ENCODE results near the gene TMC1. TPM values are rescaled to one million over a fixed set of nuclear protein-coding genes. Genes with fewer than 3 reads are reported as not detected.

Gene TMC1
- total and polyA plus RNA-seq, 2 of the 8 experiments (the other 6 are each of a cell fraction or from before 2014, with no cell fraction given): 0.95 to 0.98 TPM

- DNase-seq (ENCODE audit: low read depth in 1 of 2, low spot score in 2 of 2) (no peak), FAIRE-seq (no peak)
- Histone ChIP-seq H4K8ac (ENCODE audit: extremely low read depth, insufficient read depth, low read length) (no peak overlapping the region), H3K23ac (ENCODE audit: insufficient read length) (no peak overlapping the region), H3K56ac (replicated peaks; ENCODE audit: insufficient read length, low read depth, low read length) (no peak overlapping the region), H3K79me1 (ENCODE audit: low read depth, low read length) (no peaks in the 10 kb centered on the region), H3K4me1 (replicated peaks in 1 of 4; ENCODE audit: control insufficient read depth in 3 of 4, insufficient read depth in 4 of 4, low read length in 3 of 4) (no peaks in the 10 kb centered on the region), H3K4me3 (ENCODE audit: extremely low read depth in 1 of 4, insufficient read depth in 2 of 4, low read depth in 3 of 4, low read length in 4 of 4) (no peak overlapping the region), H3K23me2 (ENCODE audit: low read depth, low read length) (no peaks in the 10 kb centered on the region), H3K27me3 (replicated peaks in 1 of 4; ENCODE audit: control insufficient read depth in 3 of 4, extremely low read depth in 1 of 4, insufficient read depth in 3 of 4, low read length in 3 of 4) (no peaks in the 10 kb centered on the region), H3K27ac (ENCODE audit: low read depth, low read length) (no peak overlapping the region), H2AK5ac (ENCODE audit: low read depth, low read length) (no peak overlapping the region), H3K18ac (ENCODE audit: extremely low read depth, low read length) (no peak overlapping the region), H4K91ac (replicated peaks; ENCODE audit: insufficient read length, low read length) (no peak overlapping the region), H2BK120ac (replicated peaks; ENCODE audit: low read depth, low read length) (no peak overlapping the region), H3K9ac (replicated peaks in 1 of 4; ENCODE audit: extremely low read depth in 1 of 4, low read depth in 3 of 4, low read length in 3 of 4) (no peak overlapping the region), H4K5ac (ENCODE audit: insufficient read length, low read depth, low read length) (no peak overlapping the region), H2AFZ (ENCODE audit: low read length) (no peak overlapping the region), H3K14ac (ENCODE audit: insufficient read length) (no peak overlapping the region), H2BK12ac (ENCODE audit: low read depth, low read length) (no peak overlapping the region), H3K36me3 (ENCODE audit: control insufficient read depth in 2 of 4, insufficient read depth in 4 of 4, low read length in 3 of 4) (no peaks in the 10 kb centered on the region), H2BK5ac (ENCODE audit: low read depth, low read length) (no peak overlapping the region), H2BK20ac (ENCODE audit: low read length) (no peak overlapping the region), H4K20me1 (replicated peaks in 1 of 2; ENCODE audit: control insufficient read depth in 1 of 2, insufficient read depth in 2 of 2, low read length in 2 of 2) (no peaks in the 10 kb centered on the region), H3K9me3 (ENCODE audit: insufficient read depth in 2 of 2, low read depth in 1 of 2, low read length in 1 of 2) (no peaks in the 10 kb centered on the region), H3K4ac (replicated peaks; ENCODE audit: insufficient read length, low read depth, low read length) (no peak overlapping the region), H3K4me2 (ENCODE audit: insufficient read depth in 1 of 2, low read depth in 2 of 2, low read length in 2 of 2) (no peak overlapping the region), H3K79me2 (ENCODE audit: control insufficient read depth in 1 of 2, insufficient read depth in 2 of 2, low read length in 2 of 2) (no peaks in the 10 kb centered on the region), H2BK15ac (ENCODE audit: low read length) (no peak overlapping the region)
- POLR2A ChIA-PET (ENCODE audit: partially characterized antibody): interaction anchor here (0.7 kb wide), 1 partner anchor 666 kb away, joined by 3 read pairs; no protein-coding TSS in a partner anchor
- 96% methylated on average over 2 of the region's 2 CpGs; no CpG with 5 or more reads in 1 of the 2 experiments for WGBS, 2 experiments (ENCODE audit: extremely low coverage in 1 of 2, insufficient coverage in 1 of 2, insufficient read length in 1 of 2, insufficient replicate concordance in 2 of 2, low coverage in 1 of 2, low lambda C conversion rate in 2 of 2, missing lambda C conversion rate in 1 of 2)
- CTCF ChIA-PET (ENCODE audit: partially characterized antibody): interaction anchor here (1.5 kb wide), 1 partner anchor 35 kb away, joined by 5 read pairs; no protein-coding TSS in a partner anchor
- TF ChIP-seq ASH2L (IDR thresholded peaks at IDR 0.05; ENCODE audit: low read length) (no peak), ATF2 (IDR thresholded peaks at IDR 0.05; ENCODE audit: low read length) (no peak), TBP (IDR thresholded peaks at IDR 0.05; ENCODE audit: low read depth, low read length) (no peak)
Observed at GRCh38 chr9:72773570-72773969, 252.2 kb downstream of the TMC1 start.

Measured in H1 (cell line).